Lower lobe of right lung (tissue), 2 donors: Measurements from ENCODE around the gene ZIK1. TPM values are rescaled to one million over a fixed set of nuclear protein-coding genes. Genes with fewer than 3 reads are reported as not detected.

ENCODE experiments used
- ATAC-seq, 2 donors: fragments of 200-7000 bp; cut with Tn5 transposase; one replicate each; pipeline ENCODE4 v1.9.1; 2020 to 2022; ENCODE audit warnings: mild to moderate bottlenecking in 2 of 2, moderate library complexity in 2 of 2
- DNase-seq: peaks from one replicate; pipeline ENCODE4 v3.0.0-alpha.2; 2020
- H3K27ac ChIP-seq: fragments of 200-600 bp; one replicate; pipeline ENCODE4 v1.8.0; 2022
- H3K27me3 ChIP-seq: fragments of 200-600 bp; one replicate; pipeline ENCODE4 v1.8.0; 2022; ENCODE audit warnings: low read depth
- H3K36me3 ChIP-seq: fragments of 200-600 bp; one replicate; pipeline ENCODE4 v1.8.0; 2022; ENCODE audit warnings: mild to moderate bottlenecking
- H3K4me1 ChIP-seq: fragments of 200-600 bp; one replicate; pipeline ENCODE4 v1.8.0; 2022
- H3K4me3 ChIP-seq: fragments of 200-600 bp; one replicate; pipeline ENCODE4 v1.8.0; 2022; ENCODE audit warnings: mild to moderate bottlenecking
- H3K9me3 ChIP-seq: fragments of 200-600 bp; one replicate; pipeline ENCODE4 v1.8.0; 2022
- CTCF ChIP-seq: fragments of 200-600 bp; IDR thresholded peaks from one replicate; pipeline ENCODE4 v1.8.0; 2022; ENCODE audit warnings: antibody characterized with exemption, mild to moderate bottlenecking
- intact Hi-C: fragments of 100-400 bp; cut with DNase I; formaldehyde crosslinking; loops from one replicate; pipeline ENCODE4 v1.11.0; 2022
- total RNA-seq: library from RNA; stranded (reverse); fragmentation: NEBNext Ultra II Directional; extraction: Animal tissue kit (Norgen Biotek cat#: 25700); gene quantifications from one replicate; pipeline ENCODE4 v1.2.1, GENCODE V29; 2021
- donor health status: DM: no; HTN: yes; CAD: no; lungs with severe emphysema.

The ZIK1 gene
- total RNA-seq, 1 donor from 2014 or later: 2.9 TPM

GRCh38 chr19:57558525-57558924 lies 25.4 kb upstream of the ZIK1 start:
- Histone ChIP-seq H3K4me3 (peak overlapping the region; percentile 97), H3K36me3 (peaks cover 31% of the 10 kb centered on the region), H3K4me1 (peaks cover 21% of the 10 kb centered on the region), H3K27ac (no peak overlapping the region), H3K9me3 (peaks cover 25% of the 10 kb centered on the region), H3K27me3 (no peaks in the 10 kb centered on the region)
- TF ChIP-seq CTCF: no peak
- ATAC-seq (no peak), DNase-seq (no peak)
- intact Hi-C loops: no loop called here

GRCh38 chr19:57559008-57559403 lies 24.9 kb upstream of the ZIK1 start:
- Histone ChIP-seq H3K27me3 (no peaks in the 10 kb centered on the region), H3K9me3 (peaks cover 25% of the 10 kb centered on the region), H3K36me3 (peaks cover 26% of the 10 kb centered on the region), H3K4me3 (peak overlapping the region; percentile 97), H3K4me1 (peaks cover 21% of the 10 kb centered on the region), H3K27ac (peak overlapping the region; percentile 72)
- intact Hi-C loops: no loop called here
- DNase-seq (peak; percentile 43), ATAC-seq (peak; percentile 54 to 67)
- TF ChIP-seq CTCF: no peak

DNA sequence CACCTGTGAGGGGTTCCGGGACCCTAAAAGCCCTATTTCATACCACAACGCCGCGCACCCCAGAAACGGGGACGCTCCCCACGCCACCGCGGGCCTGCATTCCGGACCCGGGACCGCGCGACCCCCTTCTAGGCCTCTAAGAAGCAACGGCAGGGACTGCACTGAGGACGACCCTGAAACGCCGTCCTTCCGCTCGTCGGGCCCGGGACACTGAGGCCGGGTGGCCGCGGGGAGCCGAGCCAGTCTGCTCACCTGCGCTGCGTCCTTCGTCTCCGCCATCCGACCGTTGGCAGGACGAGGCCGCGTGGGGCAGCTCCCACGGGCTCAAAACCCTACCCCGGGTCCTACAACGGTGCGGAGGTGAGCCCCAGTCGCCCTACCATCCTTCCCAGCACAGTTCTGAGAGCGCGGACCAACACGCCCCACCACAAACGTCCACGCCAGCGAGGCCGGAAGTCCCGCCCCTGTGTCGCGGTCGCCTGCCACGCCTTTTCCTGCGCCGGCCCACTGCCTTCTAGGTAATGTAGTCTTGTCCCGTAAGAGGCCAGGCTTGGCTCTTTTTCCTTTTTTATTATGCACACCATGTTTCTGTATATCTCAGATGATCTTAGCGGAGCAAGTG lies 24.4 kb upstream of the ZIK1 start, which contains the start of gene ZNF550:
ZNF550 (minus strand) TSS at position 460 of the 622 bp plus-strand sequence; CDS start at position 279, 181 bp downstream.
- TF ChIP-seq CTCF: no peak
- Histone ChIP-seq H3K36me3 (peaks cover 21% of the 10 kb centered on the region), H3K27ac (peak within 1 kb of the TSS; percentile 72), H3K9me3 (peaks cover 25% of the 10 kb centered on the region), H3K4me1 (peaks cover 21% of the 10 kb centered on the region), H3K27me3 (no peaks in the 10 kb centered on the region), H3K4me3 (peak within 1 kb of the TSS; percentile 97)
- intact Hi-C loops: no loop called here
- ATAC-seq: peak; percentile 100
- DNase-seq: peak; percentile 93

GRCh38 chr19:57560049-57560491 lies 23.9 kb upstream of the ZIK1 start:
- Histone ChIP-seq H3K27ac (peak overlapping the region; percentile 72), H3K9me3 (peaks cover 27% of the 10 kb centered on the region), H3K36me3 (peaks cover 15% of the 10 kb centered on the region), H3K4me1 (peaks cover 21% of the 10 kb centered on the region), H3K27me3 (no peaks in the 10 kb centered on the region), H3K4me3 (peak overlapping the region; percentile 97)
- ATAC-seq: peak; percentile 19 to 31
- intact Hi-C loops: no loop called here
- TF ChIP-seq CTCF: no peak
- DNase-seq: peak; percentile 41

DNA sequence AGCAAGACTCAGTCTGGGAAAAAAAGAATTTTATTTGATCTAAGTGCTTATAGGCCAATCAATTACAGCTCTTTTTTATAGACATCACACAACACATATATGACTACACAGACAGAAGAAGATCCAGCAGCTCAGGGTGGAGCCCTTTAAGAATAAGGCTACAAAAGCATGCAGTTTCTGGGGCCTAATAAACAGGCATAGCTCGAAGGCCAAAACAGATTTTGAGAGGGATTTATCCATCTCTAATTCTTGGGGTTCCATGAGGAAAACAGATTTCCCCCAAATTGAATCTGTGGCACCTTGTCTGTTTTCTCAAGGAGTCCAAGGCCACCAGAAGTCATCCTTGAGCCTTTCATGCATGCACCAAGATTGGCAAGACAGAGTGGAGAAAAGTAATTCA lies 20.4 kb upstream of the ZIK1 start:
- Histone ChIP-seq H3K27me3 (no peaks in the 10 kb centered on the region), H3K4me1 (peaks cover 13% of the 10 kb centered on the region), H3K27ac (no peak overlapping the region), H3K9me3 (peaks cover 62% of the 10 kb centered on the region), H3K36me3 (no peaks in the 10 kb centered on the region), H3K4me3 (no peak overlapping the region)
- intact Hi-C loops: no loop called here
- DNase-seq (no peak), ATAC-seq (no peak)
- no peak for TF ChIP-seq CTCF
